GM19372 (cell line): ENCODE measurements around the gene MINK1.

Experiments
- ATAC-seq: cut with Tn5 transposase; IDR thresholded peaks from one replicate; pipeline ENCODE4 v1.9.1; 2021; ENCODE audit warnings: mild to moderate bottlenecking, low read depth, moderate library complexity; ENCODE audit not compliant: unreplicated experiment

MINK1 gene

DNA sequence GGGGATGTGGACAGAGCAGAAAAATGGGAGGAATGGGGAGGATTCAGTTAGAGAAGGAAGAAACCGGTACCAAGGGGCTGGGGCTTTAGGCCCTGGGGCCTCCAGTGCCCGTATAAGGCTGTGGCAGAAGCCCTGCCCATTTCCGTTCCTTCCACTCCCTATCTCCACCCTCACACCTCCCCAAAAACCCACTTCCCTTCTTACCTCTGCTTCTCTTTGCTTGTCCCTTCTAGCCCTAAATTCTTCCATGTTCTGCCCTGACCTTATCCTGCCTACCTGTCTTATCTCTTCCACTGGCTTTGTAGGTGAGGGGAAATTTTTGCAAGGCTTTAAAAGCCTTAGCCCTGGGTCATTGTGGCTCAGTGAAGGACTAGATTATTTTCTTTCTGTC, 111.0 kb downstream of the MINK1 start:
- ATAC-seq, result no peak

DNA sequence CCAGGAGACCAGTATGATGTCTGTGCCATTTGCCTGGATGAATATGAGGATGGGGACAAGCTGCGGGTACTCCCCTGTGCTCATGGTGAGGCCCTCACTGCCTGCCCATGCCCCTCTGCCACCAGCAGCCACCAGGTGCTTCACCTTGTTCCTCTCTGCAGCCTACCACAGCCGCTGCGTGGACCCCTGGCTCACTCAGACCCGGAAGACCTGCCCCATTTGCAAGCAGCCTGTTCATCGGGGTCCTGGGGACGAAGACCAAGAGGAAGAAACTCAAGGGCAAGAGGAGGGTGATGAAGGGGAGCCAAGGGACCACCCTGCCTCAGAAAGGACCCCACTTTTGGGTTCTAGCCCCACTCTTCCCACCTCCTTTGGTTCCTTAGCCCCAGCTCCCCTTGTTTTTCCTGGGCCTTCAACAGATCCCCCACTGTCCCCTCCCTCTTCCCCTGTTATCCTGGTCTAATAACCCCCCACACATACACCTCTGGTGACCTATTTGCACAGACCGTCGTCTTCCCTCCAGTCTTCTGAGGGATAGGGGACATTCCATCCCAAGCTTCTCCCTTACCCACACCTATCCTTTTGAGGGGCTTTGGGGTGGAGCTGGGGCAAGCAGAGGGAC, 111.5 kb downstream of the MINK1 start:
- ATAC-seq, result no peak

DNA sequence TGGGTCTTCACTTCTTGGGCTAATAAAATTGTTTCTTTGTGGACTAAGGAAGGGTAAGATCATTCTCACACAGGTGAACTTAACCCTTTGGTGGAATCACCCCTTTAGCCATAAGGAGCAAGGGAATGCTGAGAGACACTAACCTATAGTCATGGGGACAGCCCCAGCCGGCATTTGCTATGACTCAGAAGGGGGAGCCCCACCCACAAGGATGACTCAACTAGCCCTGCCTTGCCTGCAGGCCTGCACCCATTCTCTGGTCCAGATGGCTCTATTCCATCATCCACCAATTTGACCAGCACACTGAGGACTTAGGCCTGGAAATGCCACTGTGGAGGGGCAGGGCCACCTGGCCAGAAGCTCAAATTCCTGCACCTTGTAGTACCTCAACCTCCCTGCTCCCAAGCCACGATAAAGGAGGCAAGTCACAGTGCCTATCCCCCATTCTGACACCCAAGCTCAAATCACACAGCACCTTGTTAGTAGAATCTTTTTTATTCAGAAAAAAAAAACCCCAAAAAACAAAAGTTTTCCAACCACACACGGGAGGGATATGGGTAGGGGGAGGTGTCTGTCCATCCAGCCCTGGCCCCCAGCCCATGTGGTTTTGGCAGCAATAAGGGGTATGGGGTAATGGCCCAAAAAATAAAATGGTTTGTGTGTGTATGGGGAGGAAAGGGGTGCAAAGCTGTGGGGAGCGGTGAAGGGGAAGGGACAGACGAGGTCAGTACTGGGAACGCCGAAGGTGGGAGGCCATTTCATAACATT, 112.2 kb downstream of the MINK1 start:
- no peak for ATAC-seq

DNA sequence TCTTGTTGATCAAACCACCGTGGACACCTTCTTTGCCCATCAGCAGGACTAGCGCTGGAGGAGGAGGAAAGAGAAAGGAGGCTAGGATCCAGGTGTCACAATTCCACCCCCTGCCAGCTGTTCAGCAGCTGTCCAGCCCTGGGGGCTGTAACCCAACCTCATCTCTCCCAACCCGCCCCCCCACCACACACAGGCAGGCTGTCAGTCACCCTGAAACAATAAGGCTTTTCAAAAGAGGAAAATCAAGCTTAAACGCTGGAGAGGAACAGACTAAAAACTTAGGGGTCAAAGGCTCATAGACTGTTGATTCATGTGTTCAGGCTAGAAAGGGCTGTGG, 112.8 kb downstream of the MINK1 start:
- no peak for ATAC-seq

GRCh38 chr17:4946312-4946976, 113.3 kb downstream of the MINK1 start:
- ATAC-seq, result no peak

DNA sequence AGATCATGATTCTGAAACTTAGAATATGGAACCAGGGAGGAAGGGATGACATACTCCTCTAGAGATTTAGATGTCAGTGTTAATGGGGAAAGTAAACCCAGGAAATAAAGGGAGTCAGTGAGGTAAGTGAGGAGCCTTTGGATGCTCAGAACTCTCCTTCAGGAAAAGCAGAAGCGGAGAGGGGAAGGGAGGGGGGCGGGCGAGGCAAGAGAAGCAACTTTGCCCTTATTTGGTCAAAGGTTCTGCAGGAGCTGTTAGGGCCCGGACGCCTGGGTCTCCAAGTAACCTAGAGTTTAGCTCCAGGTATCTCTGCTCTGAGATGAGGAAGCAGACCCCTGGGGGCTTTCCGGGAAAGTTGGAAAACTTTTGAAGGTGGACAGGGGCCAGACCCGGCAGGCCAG, 113.9 kb downstream of the MINK1 start:
- ATAC-seq, result no peak
